K562 (cell line): ENCODE data around the gene SFTPB. TPM values are rescaled to one million over a fixed set of nuclear protein-coding genes. Genes with fewer than 3 reads are reported as not detected.

Experiments used
- ATAC-seq: fragments of 200-7000 bp; cut with Tn5 transposase; 3 replicates; pipeline ENCODE4 v1.9.1; 2020; ENCODE audit warnings: moderate library complexity
- BruUV-seq: library from RNA; stranded (reverse); fragments of 400-500 nt; replicated peaks from 2 replicates; lab custom pipeline; 2021; lab: Mats Ljungman, UMichigan
- CTCF ChIA-PET: fragments of 300-600 bp; formaldehyde crosslinking; extraction: SDS; loops from one replicate; lab custom pipeline; 2021; ENCODE audit warnings: low intra/inter-chr PET ratio; lab: Yijun Ruan, JAX
- POLR2A ChIA-PET: fragments of 300-600, 350-650 bp; sonication (Branson Sonifier 250); formaldehyde crosslinking; extraction: SDS; loops from one replicate; lab custom pipeline; 2021; ENCODE audit warnings: antibody characterized with exemption, inconsistent platforms; lab: Yijun Ruan, JAX
- DNase-seq, 4 experiments: peaks; one replicate each; pipeline versions ENCODE4 v3.0.0 to v3.0.0-alpha.2; 2011 to 2018; ENCODE audit warnings: low spot score in 3 of 4, mixed read lengths in 3 of 4; ENCODE audit errors: extremely low read depth in 1 of 4
- FAIRE-seq: peaks from 2 replicates; lab custom pipeline; 2011; peaks lifted over from hg19 to GRCh38; lab: Jason Lieb, UNC
- H2AFZ ChIP-seq: 2 replicates; pipeline ENCODE4 v1.6.0; 2011; ENCODE audit warnings: low read depth, low read length, control low read depth, inconsistent platforms
- H3K27ac ChIP-seq: fragments of 200-600 bp; 3 replicates; pipeline ENCODE4 v1.8.0; 2011; ENCODE audit warnings: low read depth, mild to moderate bottlenecking, control low read depth, inconsistent platforms, low read length, moderate library complexity, mixed read lengths; ENCODE audit errors: extremely low read depth
- H3K27me3 ChIP-seq, 2 experiments: fragments of 300-600 bp in 1 of 2; 2 replicates in 1 of 2; 3 replicates in 1 of 2; pipeline versions ENCODE4 v1.6.0 to v1.8.0; 2011; ENCODE audit warnings: inconsistent platforms in 2 of 2, low read length in 2 of 2, mild to moderate bottlenecking in 1 of 2, mixed read lengths in 1 of 2, moderate library complexity in 1 of 2; ENCODE audit not compliant: control insufficient read depth in 2 of 2, insufficient read depth in 2 of 2
- H3K36me3 ChIP-seq: fragments of 300-600 bp; 3 replicates; pipeline ENCODE4 v1.8.0; 2011; ENCODE audit warnings: mild to moderate bottlenecking, low read length, inconsistent platforms; ENCODE audit not compliant: control insufficient read depth, insufficient read depth
- H3K4me1 ChIP-seq, 2 experiments: fragments of 200-600 bp in 1 of 2; replicated peaks in 1 of 2; 2 replicates in 1 of 2; 3 replicates in 1 of 2; pipeline versions ENCODE4 v1.5.1 to v1.8.0; 2011; ENCODE audit warnings: inconsistent platforms in 2 of 2, low read length in 2 of 2, mild to moderate bottlenecking in 1 of 2, mixed read lengths in 1 of 2, moderate library complexity in 1 of 2; ENCODE audit not compliant: control insufficient read depth in 2 of 2, insufficient read depth in 2 of 2
- H3K4me2 ChIP-seq: 2 replicates; pipeline ENCODE4 v1.6.1; 2011; ENCODE audit warnings: low read length, control low read depth, inconsistent platforms, mixed read lengths; ENCODE audit not compliant: insufficient read depth
- H3K4me3 ChIP-seq: fragments of 200-600 bp; sonication (generic), shearing (Covaris generic); 2 replicates; pipeline ENCODE4 v1.5.1; 2016; ENCODE audit warnings: control low read depth, inconsistent platforms
- H3K79me2 ChIP-seq: fragments of 200-600 bp; 3 replicates; pipeline ENCODE4 v1.8.0; 2011; ENCODE audit warnings: low read length, inconsistent platforms; ENCODE audit not compliant: control insufficient read depth, insufficient read depth
- H3K9ac ChIP-seq, 2 experiments: 2 replicates each; pipeline versions ENCODE4 v1.6.0 to v1.6.1; 2011; ENCODE audit warnings: low read depth in 2 of 2, low read length in 2 of 2, control low read depth in 1 of 2, inconsistent platforms in 1 of 2, mild to moderate bottlenecking in 1 of 2, mixed read lengths in 1 of 2; ENCODE audit not compliant: insufficient read depth in 1 of 2
- H3K9me1 ChIP-seq: one replicate; pipeline ENCODE4 v1.6.0; 2011; ENCODE audit warnings: inconsistent platforms, mild to moderate bottlenecking, low read length, moderate library complexity; ENCODE audit not compliant: control insufficient read depth, insufficient read depth
- H3K9me3 ChIP-seq: replicated peaks from 2 replicates; pipeline ENCODE4 v1.5.1; 2011; ENCODE audit warnings: low read depth, low read length, inconsistent platforms; ENCODE audit not compliant: control insufficient read depth, insufficient read depth
- H4K20me1 ChIP-seq: replicated peaks from 2 replicates; pipeline ENCODE4 v1.6.1; 2011; ENCODE audit warnings: low read length, inconsistent platforms, mixed read lengths; ENCODE audit not compliant: control insufficient read depth, insufficient read depth
- FOXK1 ChIP-seq: sonication (generic); formaldehyde crosslinking; IDR thresholded peaks from 2 replicates; pipeline ENCODE4 v1.8.0; 2022; ENCODE audit warnings: missing genetic modification reagents, mild to moderate bottlenecking, borderline replicate concordance
- RB1 ChIP-seq: fragments of 450-650 bp; IDR thresholded peaks from 2 replicates; pipeline ENCODE4 v1.6.1; 2017; ENCODE audit warnings: low read depth, mild to moderate bottlenecking
- SLC30A9 ChIP-seq: fragments of 250-450 bp; sonication (Bioruptor Pico); IDR thresholded peaks from 2 replicates; pipeline ENCODE4 v1.8.0; 2022; ENCODE audit warnings: mild to moderate bottlenecking, moderate library complexity
- TARDBP ChIP-seq: fragments of 450-650 bp; IDR thresholded peaks from 2 replicates; pipeline ENCODE4 v1.6.1; 2016
- TCF3 ChIP-seq: sonication (generic); formaldehyde crosslinking; IDR thresholded peaks from 2 replicates; pipeline ENCODE4 v1.4.0; 2020; ENCODE audit warnings: mild to moderate bottlenecking, missing genetic modification reagents
- THAP7 ChIP-seq: fragments of 250-450 bp; sonication (Bioruptor Pico); IDR thresholded peaks from 2 replicates; pipeline ENCODE4 v1.5.0; 2021
- TRIM24 ChIP-seq, 2 experiments: fragments of 450-650 bp; IDR thresholded peaks; 2 replicates each; pipeline ENCODE4 v1.6.1; 2016
- ZKSCAN1 ChIP-seq: fragments of 150-350 bp; IDR thresholded peaks from 2 replicates; pipeline ENCODE4 v1.6.1; 2016; ENCODE audit warnings: low read depth, low read length
- ZNF263 ChIP-seq: sonication (generic); formaldehyde crosslinking; IDR thresholded peaks from 2 replicates; pipeline ENCODE4 v1.8.0; 2022; ENCODE audit warnings: mild to moderate bottlenecking, missing genetic modification reagents, borderline replicate concordance
- ZNF717 ChIP-seq: fragments of 250-450 bp; sonication (Bioruptor Pico); IDR thresholded peaks from 2 replicates; pipeline ENCODE4 v1.5.0; 2021
- WGBS: fragments of 100-300 bp; shearing (Covaris generic); methylation state at CpG from one replicate; pipeline ENCODE4 v1.1.6; 2016; ENCODE audit warnings: low coverage, mixed read lengths; ENCODE audit not compliant: insufficient coverage; ENCODE audit errors: missing lambda C conversion rate; 5-methylcytosine and 5-hydroxymethylcytosine counted together
- in situ Hi-C: fragments of 300-500 bp; cut with MboI; formaldehyde crosslinking; loops from 4 replicates; pipeline ENCODE4 v1.15.0; 2018; ENCODE audit warnings: inconsistent platforms, mixed read lengths
- intact Hi-C: fragments of 100-400 bp; cut with micrococcal nuclease; formaldehyde crosslinking; loops from 2 replicates; pipeline ENCODE4 v1.14.2; 2022
- polyA plus RNA-seq, 8 experiments: library from polyadenylated mRNA; depleted of rRNA in 4 of 8; stranded (reverse) in 5 of 8; unstranded in 3 of 8; fragments of >200 nt; fragmentation: Nextera tagmentation in 2 of 8; fragmentation: Illumina TruSeq in 1 of 8; extraction: Ambion mirVana in 2 of 8; extraction: Trizol in 1 of 8; gene quantifications; 2 replicates each; pipeline versions ENCODE4 v1.2.1 to v1.2.3, GENCODE V29; 2011 to 2014; ENCODE audit warnings: inconsistent platforms in 1 of 8, missing spikeins in 1 of 8
- total RNA-seq, 7 experiments: library from RNA; depleted of rRNA in 6 of 7; stranded (reverse); fragments of >200 nt in 6 of 7; fragmentation: Illumina TruSeq in 2 of 7; extraction: Trizol in 2 of 7; gene quantifications; 2 replicates each; pipeline versions ENCODE4 v1.2.1 to v1.2.3, GENCODE V29; 2011 to 2021; ENCODE audit warnings: low replicate concordance in 1 of 7
- TF ChIP-seq, protein P1 (sequence below): fragments of 250-450 bp; sonication (Bioruptor Pico); IDR thresholded peaks from 2 replicates; pipeline ENCODE4 v1.4.0; 2020; ENCODE audit warnings: mild to moderate bottlenecking

The SFTPB gene
- total and polyA plus RNA-seq, 9 of the 15 experiments (the other 6 are each of a cell fraction or from before 2014, with no cell fraction given), result 0.03 to 7.0 TPM; not detected in 7

- Histone ChIP-seq H3K27me3 (peaks cover 9 to 15% of the 10 kb centered on the region in 2 experiments), H3K27ac (no peak overlapping the region), H3K36me3 (no peaks in the 10 kb centered on the region), H3K4me3 (no peak overlapping the region), H3K9ac (peak overlapping the region in 1 of 2 experiments; percentile 43; a peak in 1 of 4 replicates), H3K9me3 (no peaks in the 10 kb centered on the region), H3K4me2 (no peak overlapping the region), H3K9me1 (no peaks in the 10 kb centered on the region), H4K20me1 (peaks cover 5% of the 10 kb centered on the region; the same call in 1 of the 2 replicates), H3K79me2 (no peaks in the 10 kb centered on the region), H2AFZ (no peak overlapping the region), H3K4me1 (peaks cover 3 to 15% of the 10 kb centered on the region in 2 experiments; a peak in 3 of 5 replicates)
- ATAC-seq, result no peak
- no peak for TF ChIP-seq TARDBP
- peak; percentile 95 for TF ChIP-seq ZNF263 (CRISPR knock-in tag)
- TF ChIP-seq TCF3 (CRISPR knock-in tag), result no peak
- no TSS peak for BruUV-seq
- DNase-seq, result no peak
- POLR2A ChIA-PET, result no interaction called here
- CTCF ChIA-PET, result no interaction called here
- in situ Hi-C loops (no loop called here), intact Hi-C loops (no loop called here)
- FAIRE-seq, result no peak
- 11% methylated on average over 6 of the region's 11 CpGs for WGBS
Measured at GRCh38 chr2:85666435-85667316, 1.3 kb downstream of the SFTPB start.

- WGBS, result 39% methylated on average over 6 of the region's 6 CpGs
Measured at GRCh38 chr2:85666016-85666415, 2.0 kb downstream of the SFTPB start.

More at GRCh38 chr2:85666016-85666415, 2.0 kb downstream of the SFTPB start:
- ChIA-PET CTCF (no interaction called here), POLR2A (no interaction called here)
- no TSS peak for BruUV-seq
- no peak overlapping the region for H3K9ac ChIP-seq
- in situ Hi-C loops, result no loop called here
- H3K9me1 ChIP-seq, result no peaks in the 10 kb centered on the region
- H3K79me2 ChIP-seq, result no peaks in the 10 kb centered on the region
- no peak overlapping the region for H2AFZ ChIP-seq
- H3K9me3 ChIP-seq, result no peaks in the 10 kb centered on the region
- H3K27me3 ChIP-seq, result peaks cover 4 to 8% of the 10 kb centered on the region in 2 experiments
- DNase-seq (no peak), FAIRE-seq (no peak), ATAC-seq (no peak)
- peaks cover 5% of the 10 kb centered on the region; the same call in 1 of the 2 replicates for H4K20me1 ChIP-seq
- no peak overlapping the region for H3K4me2 ChIP-seq
- intact Hi-C loops, result no loop called here
- no peaks in the 10 kb centered on the region for H3K36me3 ChIP-seq
- H3K27ac ChIP-seq, result no peak overlapping the region
- H3K4me1 ChIP-seq, result peaks cover 3 to 19% of the 10 kb centered on the region in 2 experiments; a peak in 3 of 5 replicates
- no peak for TF ChIP-seq TRIM24 (IDR thresholded peaks at IDR 0.05)
- no peak for TF ChIP-seq RB1
- no peak for TF ChIP-seq SLC30A9 (CRISPR knock-in tag)
- TF ChIP-seq, protein P1, sequence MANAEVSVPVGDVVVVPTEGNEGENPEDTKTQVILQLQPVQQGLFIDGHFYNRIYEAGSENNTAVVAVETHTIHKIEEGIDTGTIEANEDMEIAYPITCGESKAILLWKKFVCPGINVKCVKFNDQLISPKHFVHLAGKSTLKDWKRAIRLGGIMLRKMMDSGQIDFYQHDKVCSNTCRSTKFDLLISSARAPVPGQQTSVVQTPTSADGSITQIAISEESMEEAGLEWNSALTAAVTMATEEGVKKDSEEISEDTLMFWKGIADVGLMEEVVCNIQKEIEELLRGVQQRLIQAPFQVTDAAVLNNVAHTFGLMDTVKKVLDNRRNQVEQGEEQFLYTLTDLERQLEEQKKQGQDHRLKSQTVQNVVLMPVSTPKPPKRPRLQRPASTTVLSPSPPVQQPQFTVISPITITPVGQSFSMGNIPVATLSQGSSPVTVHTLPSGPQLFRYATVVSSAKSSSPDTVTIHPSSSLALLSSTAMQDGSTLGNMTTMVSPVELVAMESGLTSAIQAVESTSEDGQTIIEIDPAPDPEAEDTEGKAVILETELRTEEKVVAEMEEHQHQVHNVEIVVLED, result no peak
- TF ChIP-seq ZNF717 (CRISPR knock-in tag), result no peak
- TF ChIP-seq THAP7, result no peak
- TF ChIP-seq FOXK1 (CRISPR knock-in tag), result no peak
- no peak for TF ChIP-seq ZKSCAN1
- H3K4me3 ChIP-seq, result no peak overlapping the region
